Esophagus squamous epithelium (tissue), 5 donors: ENCODE data around the gene EGFL6. TPM values are rescaled to one million over a fixed set of nuclear protein-coding genes. Genes with fewer than 3 reads are reported as not detected.

Source experiments
- DNase-seq: peaks from one replicate; lab custom pipeline; 2025; lab: John Stamatoyannopoulos, UW
- H3K27ac ChIP-seq, 4 donors: fragments of 200-600 bp; sonication (generic); one replicate each; pipeline ENCODE4 v1.5.1; 2016 to 2019; ENCODE audit warnings: mild to moderate bottlenecking in 1 of 4
- H3K27me3 ChIP-seq, 4 donors: fragments of 200-600 bp; sonication (generic); 1 replicate in 3 of 4; 2 replicates in 1 of 4; pipeline versions ENCODE4 v1.5.1 to v1.6.0; 2017 to 2021; ENCODE audit warnings: antibody characterized with exemption in 1 of 4
- H3K36me3 ChIP-seq, 3 donors: fragments of 200-600 bp; sonication (generic); one replicate each; pipeline ENCODE4 v1.5.1; 2016 to 2019
- H3K4me1 ChIP-seq, 3 donors: fragments of 200-600 bp; sonication (generic); one replicate each; pipeline ENCODE4 v1.5.1; 2017 to 2019
- H3K4me3 ChIP-seq, 4 donors: fragments of 200-600 bp; sonication (generic); 1 replicate in 3 of 4; 2 replicates in 1 of 4; pipeline ENCODE4 v1.5.1; 2016 to 2019; ENCODE audit warnings: mild to moderate bottlenecking in 2 of 4, moderate library complexity in 1 of 4
- H3K9me3 ChIP-seq, 3 donors: fragments of 200-600 bp; sonication (generic); one replicate each; pipeline ENCODE4 v1.5.1; 2016 to 2019
- POLR2A ChIP-seq, 4 donors: fragments of 450-650 bp; IDR thresholded peaks; one replicate each; pipeline ENCODE4 v1.6.1; 2017; ENCODE audit warnings: antibody characterized with exemption in 4 of 4, mild to moderate bottlenecking in 4 of 4, moderate library complexity in 3 of 4
- WGBS, 2 donors: methylation state at CpG; one replicate each; pipeline ENCODE4 v1.1.5; 2018; 5-methylcytosine and 5-hydroxymethylcytosine counted together
- intact Hi-C: fragments of 100-400 bp; cut with DNase I; formaldehyde crosslinking; loops from one replicate; pipeline ENCODE4 v1.15.0; 2022
- total RNA-seq, 4 donors: library from RNA; depleted of rRNA; stranded (reverse); fragments of >200 nt; gene quantifications; one replicate each; pipeline ENCODE4 v1.1.0, GENCODE V29; 2016
- TF ChIP-seq, protein P1 (sequence below), 6 experiments: fragments of 450-650 bp in 4 of 6; fragments of 200-600 bp in 2 of 6; sonication (generic) in 2 of 6; IDR thresholded peaks; one replicate each; pipeline ENCODE4 v1.5.1; 2016 to 2019; ENCODE audit warnings: antibody characterized with exemption in 6 of 6, mild to moderate bottlenecking in 4 of 6, moderate library complexity in 4 of 6
- donor health status: DM: yes; HTN: yes; CAD: no.

Gene EGFL6
- total RNA-seq, 4 donors from 2014 or later: 0.92 to 6.8 (median 1.8) TPM

DNA sequence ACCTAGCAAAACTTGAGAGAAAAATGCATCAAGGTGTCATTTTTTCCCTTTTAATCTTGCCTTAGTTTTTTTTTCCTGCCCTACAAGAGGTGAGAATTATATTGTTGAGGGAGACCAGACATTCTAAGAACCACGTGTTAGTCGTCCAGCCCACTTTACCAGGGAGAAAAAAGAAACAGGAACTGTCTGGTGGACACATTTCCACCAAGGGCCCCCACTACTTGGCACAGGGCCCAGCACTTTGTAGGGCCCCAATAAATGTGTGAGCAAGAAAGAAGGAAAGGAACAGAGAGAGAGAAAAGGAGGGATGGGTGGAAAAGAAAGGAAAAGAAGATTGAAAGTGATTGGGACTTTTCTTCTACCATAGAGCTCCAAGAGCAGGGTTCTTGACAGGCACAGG is 3.9 kb upstream of the EGFL6 start:
- TF ChIP-seq, protein P1, sequence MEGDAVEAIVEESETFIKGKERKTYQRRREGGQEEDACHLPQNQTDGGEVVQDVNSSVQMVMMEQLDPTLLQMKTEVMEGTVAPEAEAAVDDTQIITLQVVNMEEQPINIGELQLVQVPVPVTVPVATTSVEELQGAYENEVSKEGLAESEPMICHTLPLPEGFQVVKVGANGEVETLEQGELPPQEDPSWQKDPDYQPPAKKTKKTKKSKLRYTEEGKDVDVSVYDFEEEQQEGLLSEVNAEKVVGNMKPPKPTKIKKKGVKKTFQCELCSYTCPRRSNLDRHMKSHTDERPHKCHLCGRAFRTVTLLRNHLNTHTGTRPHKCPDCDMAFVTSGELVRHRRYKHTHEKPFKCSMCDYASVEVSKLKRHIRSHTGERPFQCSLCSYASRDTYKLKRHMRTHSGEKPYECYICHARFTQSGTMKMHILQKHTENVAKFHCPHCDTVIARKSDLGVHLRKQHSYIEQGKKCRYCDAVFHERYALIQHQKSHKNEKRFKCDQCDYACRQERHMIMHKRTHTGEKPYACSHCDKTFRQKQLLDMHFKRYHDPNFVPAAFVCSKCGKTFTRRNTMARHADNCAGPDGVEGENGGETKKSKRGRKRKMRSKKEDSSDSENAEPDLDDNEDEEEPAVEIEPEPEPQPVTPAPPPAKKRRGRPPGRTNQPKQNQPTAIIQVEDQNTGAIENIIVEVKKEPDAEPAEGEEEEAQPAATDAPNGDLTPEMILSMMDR (IDR thresholded peaks at IDR 0.05): no peak
- no peak for TF ChIP-seq POLR2A (IDR thresholded peaks at IDR 0.05)
- DNase-seq: no peak
- H3K4me3 ChIP-seq: no peak overlapping the region
- peaks cover 0 to 9% (median 0%) of the 10 kb centered on the region in 3 donors for H3K4me1 ChIP-seq
- no peak overlapping the region for H3K27ac ChIP-seq
- WGBS, 2 donors: 35 to 63% methylated on average over 2 of the region's 2 CpGs
- intact Hi-C loops: no loop called here
- H3K9me3 ChIP-seq: no peaks in the 10 kb centered on the region
- H3K36me3 ChIP-seq: no peaks in the 10 kb centered on the region
- H3K27me3 ChIP-seq: peaks cover 0 to 20% (median 5%) of the 10 kb centered on the region in 4 donors

- no peaks in the 10 kb centered on the region for H3K36me3 ChIP-seq
- H3K4me3 ChIP-seq: peak overlapping the region in 3 of 4 donors; percentile 9 to 53 (median 32)
- TF ChIP-seq, protein P1 (IDR thresholded peaks at IDR 0.05): no peak
- TF ChIP-seq POLR2A (IDR thresholded peaks at IDR 0.05): no peak
- H3K27me3 ChIP-seq: peaks cover 0 to 22% (median 5%) of the 10 kb centered on the region in 4 donors
- no peak for DNase-seq
- no peak overlapping the region for H3K27ac ChIP-seq
- H3K9me3 ChIP-seq: no peaks in the 10 kb centered on the region
- WGBS, 2 donors: 26 to 32% methylated on average over 8 of the region's 9 CpGs
- intact Hi-C loops: no loop called here
- peaks cover 0 to 9% (median 0%) of the 10 kb centered on the region in 3 donors for H3K4me1 ChIP-seq
Measured at GRCh38 chrX:13570261-13570605, 832 bp downstream of the EGFL6 start.

GRCh38 chrX:13571136-13571535 is 1.7 kb downstream of the EGFL6 start:
- H3K36me3 ChIP-seq: no peaks in the 10 kb centered on the region
- intact Hi-C loops: no loop called here
- H3K27ac ChIP-seq: no peak overlapping the region
- peaks cover 0 to 9% (median 0%) of the 10 kb centered on the region in 3 donors for H3K4me1 ChIP-seq
- DNase-seq: no peak
- H3K9me3 ChIP-seq: no peaks in the 10 kb centered on the region
- WGBS, 2 donors: 62 to 75% methylated on average over 5 of the region's 5 CpGs
- no peak overlapping the region for H3K4me3 ChIP-seq
- peaks cover 0 to 22% (median 5%) of the 10 kb centered on the region in 4 donors for H3K27me3 ChIP-seq
- TF ChIP-seq POLR2A (IDR thresholded peaks at IDR 0.05): no peak
- TF ChIP-seq, protein P1 (IDR thresholded peaks at IDR 0.05): no peak

DNA sequence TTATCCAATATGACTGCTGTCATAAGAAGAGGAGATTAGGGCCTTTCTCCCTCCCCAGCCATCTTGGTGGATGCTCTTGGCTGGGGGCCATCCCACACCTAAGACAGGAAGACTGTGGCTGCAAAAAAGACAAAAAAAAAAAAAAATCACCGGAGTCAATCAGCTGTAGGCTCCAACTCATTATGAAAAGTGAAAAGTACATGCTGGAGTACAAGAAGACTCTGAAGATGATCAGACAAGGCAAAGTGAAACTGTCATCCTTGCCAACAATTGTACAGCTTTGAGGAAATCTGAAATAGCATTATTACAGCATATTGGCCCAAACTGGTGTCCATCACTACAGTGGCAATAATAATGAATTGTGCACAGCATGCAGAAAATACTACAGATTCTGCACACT is 5.2 kb downstream of the EGFL6 start:
- DNase-seq: no peak
- TF ChIP-seq, protein P1 (IDR thresholded peaks at IDR 0.05): no peak
- no peak for TF ChIP-seq POLR2A (IDR thresholded peaks at IDR 0.05)
- intact Hi-C loops: no loop called here
- H3K36me3 ChIP-seq: no peaks in the 10 kb centered on the region
- peaks cover 0 to 11% (median 5%) of the 10 kb centered on the region in 4 donors for H3K27me3 ChIP-seq
- peaks cover 0 to 5% (median 0%) of the 10 kb centered on the region in 3 donors for H3K4me1 ChIP-seq
- WGBS, 2 donors: 43 to 87% methylated on average over 1 of the region's 1 CpG
- no peaks in the 10 kb centered on the region for H3K9me3 ChIP-seq
- H3K4me3 ChIP-seq: no peak overlapping the region
- no peak overlapping the region for H3K27ac ChIP-seq

DNA sequence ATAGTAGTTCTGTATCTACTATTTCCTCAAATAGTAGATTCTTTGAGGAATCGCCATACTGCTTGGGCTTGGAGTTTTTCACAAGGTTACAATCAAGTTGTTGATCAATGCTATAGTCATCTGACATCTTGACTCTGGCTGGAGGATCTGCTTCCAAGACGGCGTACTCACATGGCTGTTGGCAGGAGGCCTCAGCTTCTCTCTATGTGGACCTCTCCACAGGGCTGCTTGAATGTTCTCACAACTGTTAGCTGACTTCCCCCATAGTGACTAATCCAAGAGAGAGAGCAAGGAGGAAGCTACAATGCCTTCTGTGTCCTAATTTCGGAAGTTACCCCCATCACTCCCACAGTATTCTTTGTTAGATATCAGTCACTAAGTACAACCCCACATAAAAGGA is 10.3 kb downstream of the EGFL6 start:
- Histone ChIP-seq H3K27ac (no peak overlapping the region), H3K27me3 (no peaks in the 10 kb centered on the region), H3K36me3 (no peaks in the 10 kb centered on the region), H3K4me1 (no peaks in the 10 kb centered on the region), H3K9me3 (no peaks in the 10 kb centered on the region), H3K4me3 (no peak overlapping the region)
- 81 to 95% methylated on average over 3 to 4 of the region's 4 CpGs for WGBS, 2 donors
- DNase-seq: no peak
- TF ChIP-seq, protein P1 (IDR thresholded peaks at IDR 0.05): no peak
- intact Hi-C loops: no loop called here
